ENCODE data around the gene FKRP. TPM values are rescaled to one million over a fixed set of nuclear protein-coding genes. Genes with fewer than 3 reads are reported as not detected.
"Not testable (repeated sequence)": the region's sequence is repeated elsewhere in the genome, so short reads cannot be mapped to it uniquely, and the experiment has no call there.

FKRP gene
- total and polyA plus RNA-seq, 5 experiments from 2014 or later: 2.6 to 23.8 (median 8.7) TPM

GRCh38 chr19:46802152-46802551 is 56.3 kb downstream of the FKRP start:
- Mint-ChIP-seq H3K27ac (no peak overlapping the region), H3K9me3 (no peaks in the 10 kb centered on the region), H3K4me3 (no peak overlapping the region), H3K36me3 (peaks cover 0 to 2% (median 0%) of the 10 kb centered on the region in 3 donors), H3K27me3 (no peaks in the 10 kb centered on the region), H3K4me1 (no peaks in the 10 kb centered on the region)
- DNase-seq (no peak), ATAC-seq (no peak)
- POLR2A ChIA-PET: no interaction called here

GRCh38 chr19:46803555-46803954 is 57.7 kb downstream of the FKRP start:
- Mint-ChIP-seq H3K27me3 (no peaks in the 10 kb centered on the region), H3K9me3 (no peaks in the 10 kb centered on the region), H3K36me3 (peaks cover 0 to 2% (median 0%) of the 10 kb centered on the region in 3 donors), H3K4me1 (no peaks in the 10 kb centered on the region), H3K27ac (peak overlapping the region in 1 of 10 donors; percentile 5), H3K4me3 (no peak overlapping the region)
- POLR2A ChIA-PET: interaction anchor here (0.7 kb wide), 1 partner anchor 10 kb away, joined by 4 read pairs; no protein-coding TSS in a partner anchor
- no peak for DNase-seq
- no peak for ATAC-seq

- H3K4me3 Mint-ChIP-seq: peak overlapping the region in 1 of 10 donors; percentile 54
- POLR2A ChIA-PET, H3K36me3 Mint-ChIP-seq: not testable (repeated sequence)
Measured at GRCh38 chr19:46804432-46804831, 58.6 kb downstream of the FKRP start.

GRCh38 chr19:46806656-46807055 is 60.8 kb downstream of the FKRP start:
- no peak overlapping the region for H3K4me3 Mint-ChIP-seq
- DNase-seq (no peak), ATAC-seq (no peak)
- H3K27ac Mint-ChIP-seq: no peak overlapping the region
- no peaks in the 10 kb centered on the region for H3K4me1 Mint-ChIP-seq
- H3K27me3 Mint-ChIP-seq: no peaks in the 10 kb centered on the region
- POLR2A ChIA-PET: no interaction called here
- peaks cover 0 to 2% (median 0%) of the 10 kb centered on the region in 3 donors for H3K36me3 Mint-ChIP-seq
- H3K9me3 Mint-ChIP-seq: no peaks in the 10 kb centered on the region

More at GRCh38 chr19:46804432-46804831, 58.6 kb downstream of the FKRP start:
- H3K9me3 Mint-ChIP-seq, H3K27me3 Mint-ChIP-seq, H3K27ac Mint-ChIP-seq, DNase-seq, ATAC-seq, H3K4me1 Mint-ChIP-seq: not testable (repeated sequence)

Small RNAs within 50 kb of the gene (microRNA-seq; reads per million reads assigned to microRNA genes)
- not detected for gene MIR320E (ENCODE audit: borderline microRNAs expressed)

Other genes starting within 250 kb of the FKRP start
- gene CALM3, start 144.7 kb upstream of the FKRP start, total RNA-seq: 100 to 1,000 TPM; 185 to 190 TPM
- 100 to 1,000 TPM; 188 to 221 (median 214) TPM for gene CALM3, start 144.7 kb upstream of the FKRP start, polyA plus RNA-seq
- under 1 TPM in 1 of 2 experiments, not detected in 1; 0.25 TPM for gene PTGIR, start 121.0 kb upstream of the FKRP start, total RNA-seq
- gene PTGIR, start 121.0 kb upstream of the FKRP start, polyA plus RNA-seq: 1 to 10 TPM in 1 of 3 donors, under 1 TPM in 2; 0.12 to 2.8 (median 0.55) TPM
- gene GNG8, start 109.9 kb upstream of the FKRP start, total RNA-seq: not detected
- not detected for gene GNG8, start 109.9 kb upstream of the FKRP start, polyA plus RNA-seq
- under 1 TPM in 1 of 2 experiments, not detected in 1; 0.13 TPM for gene DACT3, start 84.9 kb upstream of the FKRP start, total RNA-seq
- gene DACT3, start 84.9 kb upstream of the FKRP start, polyA plus RNA-seq: under 1 TPM in 1 of 3 donors, not detected in 2; 0.13 TPM
- gene PRKD2, start 28.9 kb upstream of the FKRP start, total RNA-seq: 100 to 1,000 TPM in 1 of 2 experiments, 10 to 100 TPM in 1; 92.6 to 102 TPM
- gene PRKD2, start 28.9 kb upstream of the FKRP start, polyA plus RNA-seq: 10 to 100 TPM; 28.6 to 79.7 (median 37.1) TPM
- gene STRN4, start 393 bp downstream of the FKRP start, total RNA-seq: 10 to 100 TPM; 78.6 to 81.9 TPM
- gene STRN4, start 393 bp downstream of the FKRP start, polyA plus RNA-seq: 10 to 100 TPM in 2 of 3 donors, 1 to 10 TPM in 1; 8.2 to 25.7 (median 12.0) TPM
- 1 to 10 TPM; 7.0 to 8.2 TPM for gene SLC1A5, start 42.5 kb downstream of the FKRP start, total RNA-seq
- 1 to 10 TPM; 2.5 to 6.1 (median 4.1) TPM for gene SLC1A5, start 42.5 kb downstream of the FKRP start, polyA plus RNA-seq
- gene AP2S1, start 104.8 kb downstream of the FKRP start, total RNA-seq: 10 to 100 TPM; 39.3 to 40.6 TPM
- 10 to 100 TPM; 63.8 to 68.3 (median 65.2) TPM for gene AP2S1, start 104.8 kb downstream of the FKRP start, polyA plus RNA-seq
- 10 to 100 TPM; 27.3 TPM for gene ARHGAP35, start 114.9 kb downstream of the FKRP start, total RNA-seq
- 1 to 10 TPM; 2.0 to 3.3 (median 2.1) TPM for gene ARHGAP35, start 114.9 kb downstream of the FKRP start, polyA plus RNA-seq

Measured in naive thymus-derived CD8-positive, alpha-beta T cell (primary cell).